ENCODE data around the gene MOGAT2. TPM values are rescaled to one million over a fixed set of nuclear protein-coding genes. Genes with fewer than 3 reads are reported as not detected.

MOGAT2 gene
- total RNA-seq, 1 experiment from 2014 or later: not detected

GRCh38 chr11:75715688-75716087 lies 1.9 kb upstream of the MOGAT2 start:
- Histone ChIP-seq H3K4me3 (ENCODE audit: low read length) (no peak overlapping the region), H3K27me3 (ENCODE audit: low read length) (no peaks in the 10 kb centered on the region), H3K4me2 (ENCODE audit: low read length) (no peak overlapping the region), H3K36me3 (ENCODE audit: low read depth, low read length) (no peaks in the 10 kb centered on the region), H3K9me2 (replicated peaks; ENCODE audit: low read length) (no peaks in the 10 kb centered on the region), H3F3A (ENCODE audit: low read length, unreplicated experiment) (no peaks in the 10 kb centered on the region), H3K27ac (ENCODE audit: low read length) (no peak overlapping the region), H2AFZ (ENCODE audit: low read length) (no peak overlapping the region), H4K20me1 (ENCODE audit: low read length) (no peaks in the 10 kb centered on the region), H3K9ac (ENCODE audit: low read length) (no peak overlapping the region), H3K79me2 (ENCODE audit: low read length) (no peaks in the 10 kb centered on the region), H3K4me1 (ENCODE audit: insufficient read depth, low read length) (no peaks in the 10 kb centered on the region), H3K9me3 (ENCODE audit: low read length) (no peaks in the 10 kb centered on the region)
- BruUV-seq (replicated peaks): no TSS peak
- CTCF ChIA-PET: no interaction called here
- POLR2A ChIA-PET (ENCODE audit: unreplicated experiment): no interaction called here
- intact Hi-C loops (cut with micrococcal nuclease): no loop called here
- ATAC-seq: no peak
- TF ChIP-seq CTCF (conservative IDR thresholded peaks at IDR 0.05; ENCODE audit: low read depth, low read length) (no peak), EZH2 (IDR thresholded peaks at IDR 0.05; ENCODE audit: low read length, unreplicated experiment) (no peak), EZH2phosphoT487 (IDR thresholded peaks at IDR 0.05; ENCODE audit: borderline replicate concordance, low read length) (no peak)
- no peak for DNase-seq

- Histone ChIP-seq H3K27me3 (ENCODE audit: low read length) (no peaks in the 10 kb centered on the region), H3F3A (ENCODE audit: low read length, unreplicated experiment) (no peaks in the 10 kb centered on the region), H3K36me3 (ENCODE audit: low read depth, low read length) (no peaks in the 10 kb centered on the region), H4K20me1 (ENCODE audit: low read length) (no peaks in the 10 kb centered on the region), H3K4me1 (ENCODE audit: insufficient read depth, low read length) (no peaks in the 10 kb centered on the region), H3K9ac (ENCODE audit: low read length) (no peak overlapping the region), H2AFZ (ENCODE audit: low read length) (no peak overlapping the region), H3K27ac (ENCODE audit: low read length) (no peak overlapping the region), H3K4me2 (ENCODE audit: low read length) (no peak overlapping the region), H3K9me3 (ENCODE audit: low read length) (no peaks in the 10 kb centered on the region), H3K9me2 (replicated peaks; ENCODE audit: low read length) (no peaks in the 10 kb centered on the region), H3K4me3 (ENCODE audit: low read length) (no peak overlapping the region), H3K79me2 (ENCODE audit: low read length) (no peaks in the 10 kb centered on the region)
- TF ChIP-seq EZH2 (IDR thresholded peaks at IDR 0.05; ENCODE audit: low read length, unreplicated experiment) (no peak), CTCF (conservative IDR thresholded peaks at IDR 0.05; ENCODE audit: low read depth, low read length) (no peak), EZH2phosphoT487 (IDR thresholded peaks at IDR 0.05; ENCODE audit: borderline replicate concordance, low read length) (no peak)
- POLR2A ChIA-PET (ENCODE audit: unreplicated experiment): no interaction called here
- CTCF ChIA-PET: no interaction called here
- BruUV-seq (replicated peaks): no TSS peak
- intact Hi-C loops (cut with micrococcal nuclease): no loop called here
- ATAC-seq (no peak), DNase-seq (no peak)
Measured at GRCh38 chr11:75716659-75717058, 979 bp upstream of the MOGAT2 start.

GRCh38 chr11:75718419-75719339 lies 1.0 kb downstream of the MOGAT2 start:
- Histone ChIP-seq H4K20me1 (ENCODE audit: low read length) (no peaks in the 10 kb centered on the region), H3K4me3 (ENCODE audit: low read length) (no peak overlapping the region), H3K27me3 (ENCODE audit: low read length) (no peaks in the 10 kb centered on the region), H3K9ac (ENCODE audit: low read length) (no peak overlapping the region), H3F3A (ENCODE audit: low read length, unreplicated experiment) (no peaks in the 10 kb centered on the region), H3K36me3 (ENCODE audit: low read depth, low read length) (no peaks in the 10 kb centered on the region), H3K79me2 (ENCODE audit: low read length) (no peaks in the 10 kb centered on the region), H3K4me1 (ENCODE audit: insufficient read depth, low read length) (no peaks in the 10 kb centered on the region), H3K9me2 (replicated peaks; ENCODE audit: low read length) (no peaks in the 10 kb centered on the region), H3K27ac (ENCODE audit: low read length) (no peak overlapping the region), H3K9me3 (ENCODE audit: low read length) (no peaks in the 10 kb centered on the region), H3K4me2 (ENCODE audit: low read length) (no peak overlapping the region), H2AFZ (ENCODE audit: low read length) (no peak overlapping the region)
- DNase-seq: no peak
- ChIA-PET CTCF (no interaction called here), POLR2A (ENCODE audit: unreplicated experiment) (no interaction called here)
- BruUV-seq (replicated peaks): no TSS peak
- intact Hi-C loops (cut with micrococcal nuclease): no loop called here
- ATAC-seq: no peak
- TF ChIP-seq EZH2phosphoT487 (IDR thresholded peaks at IDR 0.05; ENCODE audit: borderline replicate concordance, low read length): no peak
- TF ChIP-seq EZH2 (IDR thresholded peaks at IDR 0.05; ENCODE audit: low read length, unreplicated experiment): no peak
- TF ChIP-seq CTCF (conservative IDR thresholded peaks at IDR 0.05; ENCODE audit: low read depth, low read length): no peak
